ENCODE measurements around the gene TPSAB1. TPM values are rescaled to one million over a fixed set of nuclear protein-coding genes. Genes with fewer than 3 reads are reported as not detected.
"Not testable (repeated sequence)": the region's sequence is repeated elsewhere in the genome, so short reads cannot be mapped to it uniquely, and the experiment has no call there.

Gene TPSAB1
- total and polyA plus RNA-seq, 7 donors, result 5.1 to 118 (median 14.4) TPM

DNA sequence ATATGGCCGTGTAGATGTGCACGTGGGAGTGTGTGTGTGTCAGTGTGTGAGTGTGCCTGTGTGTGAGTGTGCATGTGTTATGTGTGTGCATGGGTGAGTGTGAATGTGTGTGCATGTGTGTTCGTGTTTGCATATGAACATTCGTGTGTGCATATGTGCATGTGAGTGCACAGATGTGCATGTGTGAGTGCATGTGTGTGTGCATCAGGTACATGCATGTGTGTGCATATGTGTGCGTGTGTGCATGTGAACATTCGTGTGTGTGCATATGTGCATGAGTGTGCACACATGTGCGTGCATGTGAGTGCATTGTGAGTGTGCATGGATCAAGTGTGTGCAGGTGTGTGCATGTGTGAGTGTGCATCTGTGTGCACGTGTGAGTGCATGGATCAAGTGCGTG lies 2.5 kb upstream of the TPSAB1 start:
- WGBS, 2 donors, result 68 to 85% methylated on average over 9 of the region's 9 CpGs
- peak; percentile 3 for DNase-seq
- no peak for TF ChIP-seq EP300 (IDR thresholded peaks at IDR 0.05)
- TF ChIP-seq POLR2A (IDR thresholded peaks at IDR 0.05), result no peak
- TF ChIP-seq POLR2AphosphoS5 (IDR thresholded peaks at IDR 0.05), result no peak
- TF ChIP-seq, protein P1, sequence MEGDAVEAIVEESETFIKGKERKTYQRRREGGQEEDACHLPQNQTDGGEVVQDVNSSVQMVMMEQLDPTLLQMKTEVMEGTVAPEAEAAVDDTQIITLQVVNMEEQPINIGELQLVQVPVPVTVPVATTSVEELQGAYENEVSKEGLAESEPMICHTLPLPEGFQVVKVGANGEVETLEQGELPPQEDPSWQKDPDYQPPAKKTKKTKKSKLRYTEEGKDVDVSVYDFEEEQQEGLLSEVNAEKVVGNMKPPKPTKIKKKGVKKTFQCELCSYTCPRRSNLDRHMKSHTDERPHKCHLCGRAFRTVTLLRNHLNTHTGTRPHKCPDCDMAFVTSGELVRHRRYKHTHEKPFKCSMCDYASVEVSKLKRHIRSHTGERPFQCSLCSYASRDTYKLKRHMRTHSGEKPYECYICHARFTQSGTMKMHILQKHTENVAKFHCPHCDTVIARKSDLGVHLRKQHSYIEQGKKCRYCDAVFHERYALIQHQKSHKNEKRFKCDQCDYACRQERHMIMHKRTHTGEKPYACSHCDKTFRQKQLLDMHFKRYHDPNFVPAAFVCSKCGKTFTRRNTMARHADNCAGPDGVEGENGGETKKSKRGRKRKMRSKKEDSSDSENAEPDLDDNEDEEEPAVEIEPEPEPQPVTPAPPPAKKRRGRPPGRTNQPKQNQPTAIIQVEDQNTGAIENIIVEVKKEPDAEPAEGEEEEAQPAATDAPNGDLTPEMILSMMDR (IDR thresholded peaks at IDR 0.05), result no peak
- intact Hi-C loops (cut with DNase I), result no loop called here
- Histone ChIP-seq H3K27ac (no peak overlapping the region), H3K9me3 (no peaks in the 10 kb centered on the region), H3K4me1 (no peaks in the 10 kb centered on the region), H3K36me3 (no peaks in the 10 kb centered on the region), H3K4me3 (no peak overlapping the region), H3K27me3 (no peaks in the 10 kb centered on the region)

DNA sequence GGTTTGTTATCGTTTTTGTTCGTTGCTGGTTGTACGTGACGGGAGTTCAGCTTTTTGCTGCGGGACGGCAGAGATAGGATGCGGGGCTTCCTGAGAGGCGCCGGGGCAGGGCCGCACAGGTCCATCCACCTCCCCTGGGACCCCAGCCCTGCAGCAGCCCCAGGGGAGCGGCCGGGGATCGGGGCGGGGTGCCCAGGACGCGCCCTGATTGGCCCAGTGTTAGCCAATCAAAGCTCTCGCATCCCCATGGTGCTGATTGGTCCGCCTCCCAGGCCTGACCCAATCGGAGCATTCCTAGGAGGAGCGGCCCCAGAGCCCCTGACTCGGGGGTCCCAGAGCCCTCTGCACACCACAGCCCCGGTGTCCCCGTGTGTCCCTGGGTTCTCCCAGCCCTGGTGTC lies 1.6 kb upstream of the TPSAB1 start:
- H3K36me3 ChIP-seq; H3K9me3 ChIP-seq; H3K4me1 ChIP-seq; H3K27me3 ChIP-seq; H3K4me3 ChIP-seq; H3K27ac ChIP-seq; intact Hi-C loops (cut with DNase I): not testable (repeated sequence)
- DNase-seq, result peak; percentile 32
- 78 to 79% methylated on average over 19 to 20 of the region's 23 CpGs for WGBS, 2 donors

DNA sequence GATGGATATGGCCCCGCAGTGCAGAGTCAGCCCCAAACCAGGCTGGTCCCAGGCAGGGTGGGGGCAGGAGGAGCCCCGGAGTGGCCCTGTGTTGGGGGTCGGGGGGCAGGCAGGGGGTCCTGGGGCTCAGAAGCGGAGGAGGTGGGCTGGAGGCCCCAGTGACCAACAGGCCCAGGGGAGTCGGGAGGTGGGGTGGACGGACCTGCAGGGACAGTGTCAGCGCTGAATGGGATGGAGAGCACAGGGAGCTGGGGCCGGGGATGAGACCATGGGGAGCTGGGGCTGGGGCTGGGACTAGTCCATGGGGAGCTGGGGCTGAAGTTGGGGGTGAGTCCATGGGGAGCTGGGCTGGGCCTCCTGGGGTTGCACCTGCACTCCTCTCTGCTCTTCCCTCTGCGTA lies 930 bp upstream of the TPSAB1 start:
- not testable (repeated sequence) for H3K36me3 ChIP-seq
- peak; percentile 60 for DNase-seq
- 83 to 91% methylated on average over 9 of the region's 9 CpGs for WGBS, 2 donors

DNA sequence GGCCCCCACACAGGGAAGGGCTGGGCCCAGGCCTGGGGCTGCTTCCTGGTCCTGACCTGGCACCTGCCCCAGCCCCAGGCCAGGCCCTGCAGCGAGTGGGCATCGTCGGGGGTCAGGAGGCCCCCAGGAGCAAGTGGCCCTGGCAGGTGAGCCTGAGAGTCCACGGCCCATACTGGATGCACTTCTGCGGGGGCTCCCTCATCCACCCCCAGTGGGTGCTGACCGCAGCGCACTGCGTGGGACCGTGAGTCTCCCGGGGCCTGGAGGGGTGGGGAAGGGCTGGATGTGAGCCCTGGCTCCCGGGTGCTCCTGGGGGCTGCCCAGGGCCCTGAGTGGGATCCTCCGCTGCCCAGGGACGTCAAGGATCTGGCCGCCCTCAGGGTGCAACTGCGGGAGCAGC lies 576 bp downstream of the TPSAB1 start:
- peaks cover 0 to 20% (median 18%) of the 10 kb centered on the region in 3 donors for H3K27me3 ChIP-seq
- H3K27ac ChIP-seq; H3K4me3 ChIP-seq; H3K36me3 ChIP-seq; intact Hi-C loops (cut with DNase I); H3K4me1 ChIP-seq; H3K9me3 ChIP-seq: not testable (repeated sequence)
- peak; percentile 33 for DNase-seq
- 80 to 87% methylated on average over 12 of the region's 15 CpGs for WGBS, 2 donors

More for the DNA sequence above, 930 bp upstream of the TPSAB1 start:
- intact Hi-C loops (cut with DNase I); H3K27me3 ChIP-seq; H3K27ac ChIP-seq; H3K9me3 ChIP-seq; H3K4me3 ChIP-seq; H3K4me1 ChIP-seq: not testable (repeated sequence)

DNA sequence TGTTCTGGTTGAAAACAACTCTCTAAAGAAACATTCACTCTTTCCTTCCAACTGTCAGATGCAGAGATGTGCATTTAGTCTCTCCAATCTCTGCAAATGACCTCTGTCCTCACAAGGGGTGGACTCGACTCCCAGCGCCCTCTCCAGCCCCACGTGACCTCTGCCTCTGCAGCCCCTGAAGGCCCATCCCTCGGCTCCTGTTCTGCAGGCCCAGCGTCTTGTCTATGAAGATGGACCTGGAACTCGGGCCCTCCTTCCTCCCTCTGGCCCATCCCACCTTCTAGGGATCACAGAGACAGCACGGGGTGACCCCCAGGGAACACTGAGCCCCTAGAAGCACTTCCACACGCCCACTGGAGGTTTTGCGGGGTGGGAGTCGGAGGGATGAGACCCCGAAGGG lies 2.9 kb downstream of the TPSAB1 start:
- H3K36me3 ChIP-seq; H3K4me3 ChIP-seq; H3K27ac ChIP-seq; intact Hi-C loops (cut with DNase I); H3K9me3 ChIP-seq; H3K4me1 ChIP-seq: not testable (repeated sequence)
- DNase-seq, result peak; percentile 28
- H3K27me3 ChIP-seq, result peaks cover 0 to 31% (median 21%) of the 10 kb centered on the region in 3 donors
- WGBS, 2 donors, result 31 to 60% methylated on average over 7 of the region's 11 CpGs

DNA sequence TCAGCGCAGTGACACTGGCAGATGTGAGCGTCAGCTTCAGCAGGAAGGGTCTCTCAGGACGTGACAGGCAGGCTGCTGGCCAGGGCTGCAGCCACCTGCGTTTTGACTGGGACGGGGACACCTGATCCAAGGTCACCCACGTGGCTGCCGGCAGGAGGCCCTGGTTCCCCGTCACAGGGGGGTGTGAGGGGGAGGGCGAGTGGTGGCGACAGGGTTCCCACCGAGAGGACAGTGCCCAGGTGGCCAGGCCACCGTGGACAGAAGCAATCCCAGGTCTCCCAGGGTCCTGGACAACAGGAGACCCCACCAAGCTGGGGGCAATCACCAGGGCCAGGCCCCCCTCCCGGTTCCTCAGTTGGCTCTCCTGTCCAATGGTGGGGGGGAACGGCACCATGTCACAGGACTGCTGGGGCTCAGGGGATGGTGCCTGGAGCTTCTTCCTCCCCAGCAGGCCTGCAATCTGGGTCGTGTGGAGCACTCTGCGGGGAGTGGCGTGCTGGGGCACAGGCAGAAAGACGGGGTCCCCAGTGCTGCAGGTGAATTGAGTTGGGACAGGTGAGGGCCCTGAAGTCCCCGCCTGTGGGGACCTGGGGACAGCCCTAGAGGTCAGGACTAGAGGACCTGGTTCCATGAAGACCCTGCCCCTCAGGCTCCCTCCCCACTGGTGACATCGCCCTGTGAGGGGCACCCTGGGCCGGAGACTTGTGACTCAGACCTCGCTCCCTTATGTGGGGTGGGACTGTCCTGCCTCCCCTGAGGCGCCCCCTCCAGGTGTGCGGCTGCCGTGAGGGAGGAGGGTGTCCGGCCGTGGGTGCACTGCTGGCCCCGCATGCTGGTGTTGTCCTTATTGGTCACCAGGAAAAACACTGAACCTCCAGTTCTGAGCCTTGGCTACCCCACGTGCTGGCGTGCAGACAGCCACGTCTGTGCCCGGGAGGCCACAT lies 3.7 kb downstream of the TPSAB1 start:
- H3K36me3 ChIP-seq; H3K4me1 ChIP-seq; H3K4me3 ChIP-seq; H3K9me3 ChIP-seq; H3K27ac ChIP-seq; intact Hi-C loops (cut with DNase I): not testable (repeated sequence)
- peak; percentile 52 for DNase-seq
- 55 to 68% methylated on average over 32 of the region's 32 CpGs for WGBS, 2 donors
- peaks cover 0 to 31% (median 21%) of the 10 kb centered on the region in 3 donors for H3K27me3 ChIP-seq

DNA sequence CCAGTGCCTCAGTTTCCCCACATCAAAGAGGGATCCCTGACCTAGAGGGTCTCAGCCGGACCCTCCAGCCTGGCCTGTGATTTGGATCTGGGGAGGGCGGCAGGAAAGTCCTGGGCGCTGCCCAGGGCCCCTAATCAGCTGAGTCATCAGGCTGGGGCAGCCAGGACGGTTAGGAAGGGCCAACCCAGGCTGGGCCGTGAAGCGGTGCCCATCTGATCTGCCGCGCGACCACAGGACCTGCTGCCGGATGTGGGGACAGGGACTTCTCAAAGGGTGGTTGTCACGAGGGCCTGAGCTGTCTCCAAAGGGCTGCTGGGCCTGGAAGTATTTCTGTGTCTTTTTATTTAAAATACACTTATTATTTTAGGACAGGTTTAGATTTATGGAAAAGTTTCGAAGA lies 4.4 kb downstream of the TPSAB1 start:
- H3K4me1 ChIP-seq, result no peaks in the 10 kb centered on the region
- WGBS, 2 donors, result 65 to 70% methylated on average over 12 of the region's 12 CpGs
- TF ChIP-seq, protein P1 (IDR thresholded peaks at IDR 0.05), result no peak
- no peak for TF ChIP-seq POLR2A (IDR thresholded peaks at IDR 0.05)
- TF ChIP-seq EP300 (IDR thresholded peaks at IDR 0.05), result no peak
- TF ChIP-seq POLR2AphosphoS5 (IDR thresholded peaks at IDR 0.05), result no peak
- intact Hi-C loops (cut with DNase I), result no loop called here
- no peaks in the 10 kb centered on the region for H3K9me3 ChIP-seq
- peak; percentile 59 for DNase-seq
- no peak overlapping the region for H3K27ac ChIP-seq
- H3K36me3 ChIP-seq, result no peaks in the 10 kb centered on the region
- peaks cover 0 to 31% (median 21%) of the 10 kb centered on the region in 3 donors for H3K27me3 ChIP-seq
- no peak overlapping the region for H3K4me3 ChIP-seq
